Measurements from ENCODE around the gene SLC50A1.

The SLC50A1 gene

GRCh38 chr1:155172732-155173477, 37.3 kb downstream of the SLC50A1 start, which contains the start of gene KRTCAP2:
KRTCAP2 (minus strand) TSS chr1:155173304; CDS start chr1:155173224, 80 bp downstream.
- peak; percentile 92 for DNase-seq

GRCh38 chr1:155173478-155174323, 38.0 kb downstream of the SLC50A1 start, which contains the start of gene TRIM46:
TRIM46 (plus strand) TSS chr1:155173849; CDS start chr1:155173967, 118 bp downstream.
- DNase-seq = no peak

- no peak for DNase-seq
Observed at GRCh38 chr1:155174324-155175280, 39.0 kb downstream of the SLC50A1 start.

- DNase-seq = no peak
Observed at GRCh38 chr1:155175281-155175926, 39.8 kb downstream of the SLC50A1 start.

GRCh38 chr1:155175927-155176371, 40.3 kb downstream of the SLC50A1 start:
- DNase-seq = no peak

GRCh38 chr1:155176544-155177071, 41.0 kb downstream of the SLC50A1 start:
- peak; percentile 86 for DNase-seq

- no peak for DNase-seq
Observed at GRCh38 chr1:155177192-155177917, 41.7 kb downstream of the SLC50A1 start.

GRCh38 chr1:155177918-155178281, 42.2 kb downstream of the SLC50A1 start:
- DNase-seq = no peak

GRCh38 chr1:155178441-155179111, 42.9 kb downstream of the SLC50A1 start:
- no peak for DNase-seq

- no peak for DNase-seq
Observed at GRCh38 chr1:155179112-155180031, 43.7 kb downstream of the SLC50A1 start.

- DNase-seq = no peak
Observed at GRCh38 chr1:155181371-155182051, 45.9 kb downstream of the SLC50A1 start.

GRCh38 chr1:155182052-155182550, 46.4 kb downstream of the SLC50A1 start:
- no peak for DNase-seq

GRCh38 chr1:155183775-155184221, 48.1 kb downstream of the SLC50A1 start:
- no peak for DNase-seq

- DNase-seq = no peak
Observed at GRCh38 chr1:155184351-155184811, 48.7 kb downstream of the SLC50A1 start.

GRCh38 chr1:155184835-155185782, 49.5 kb downstream of the SLC50A1 start:
- no peak for DNase-seq

- no peak for DNase-seq
Observed at GRCh38 chr1:155185783-155186066, 50.1 kb downstream of the SLC50A1 start.

Data from right forelimb (tissue), 1 donor.